GM23248 (cell line): ENCODE results near the gene MYO7B.

Experiments used
- EZH2 ChIP-seq: fragments of 200-600 bp; sonication (generic); IDR thresholded peaks from 2 replicates; pipeline ENCODE4 v1.6.1; 2018; ENCODE audit warnings: antibody characterized with exemption, mild to moderate bottlenecking; ENCODE audit not compliant: insufficient read depth, poor library complexity, severe bottlenecking
- EZH2phosphoT487 ChIP-seq: fragments of 200-600 bp; sonication (generic); IDR thresholded peaks from 2 replicates; pipeline ENCODE4 v1.6.1; 2018; ENCODE audit warnings: antibody characterized with exemption, moderate library complexity, mild to moderate bottlenecking, low read depth; ENCODE audit not compliant: insufficient read depth

GRCh38 chr2:127531221-127531648 lies 4.2 kb upstream of the MYO7B start:
- no peak for TF ChIP-seq EZH2
- TF ChIP-seq EZH2phosphoT487, result no peak
